GM10248 (cell line): ENCODE results near the gene CSMD2.

ENCODE experiments used
- CTCF ChIA-PET: fragments of 300-600 bp; sonication (Branson Sonifier 250); formaldehyde crosslinking; extraction: SDS; loops from one replicate; lab custom pipeline; 2021; ENCODE audit warnings: antibody characterized with exemption; lab: Yijun Ruan, JAX
- POLR2A ChIA-PET: fragments of 350-650 bp; sonication (Branson Sonifier 250); formaldehyde crosslinking; extraction: SDS; loops from one replicate; lab custom pipeline; 2020; ENCODE audit warnings: antibody characterized with exemption; lab: Yijun Ruan, JAX
- DNase-seq: peaks from one replicate; pipeline ENCODE4 v3.0.0; 2012; ENCODE audit errors: extremely low spot score
- CTCF ChIP-seq: IDR thresholded peaks from 2 replicates; pipeline ENCODE4 v1.5.1; 2012; ENCODE audit warnings: mild to moderate bottlenecking, low read depth; ENCODE audit errors: extremely low read depth, missing control alignments, control extremely low read depth

Gene CSMD2

GRCh38 chr1:33726274-33726804, 438.7 kb downstream of the CSMD2 start:
- TF ChIP-seq CTCF = no peak
- no peak for DNase-seq
- ChIA-PET CTCF (interaction anchor here (1.6 kb wide), 1 partner anchor 1016 kb away, joined by 3 read pairs; no protein-coding TSS in a partner anchor), POLR2A (no interaction called here)

- no peak for DNase-seq
- ChIA-PET CTCF (no interaction called here), POLR2A (no interaction called here)
- TF ChIP-seq CTCF = no peak
Observed at GRCh38 chr1:33725556-33726160, 439.4 kb downstream of the CSMD2 start.

- no peak for DNase-seq
- TF ChIP-seq CTCF = no peak
- ChIA-PET CTCF (no interaction called here), POLR2A (no interaction called here)
Observed at GRCh38 chr1:33725037-33725436, 440.0 kb downstream of the CSMD2 start.

GRCh38 chr1:33724348-33724747, 440.7 kb downstream of the CSMD2 start:
- ChIA-PET POLR2A (no interaction called here), CTCF (no interaction called here)
- TF ChIP-seq CTCF = no peak
- no peak for DNase-seq

GRCh38 chr1:33723251-33723650, 441.8 kb downstream of the CSMD2 start:
- no peak for TF ChIP-seq CTCF
- ChIA-PET POLR2A (no interaction called here), CTCF (interaction anchor here (0.8 kb wide), 1 partner anchor 15 kb away, joined by 3 read pairs; no protein-coding TSS in a partner anchor)
- no peak for DNase-seq

GRCh38 chr1:33721301-33721815, 443.7 kb downstream of the CSMD2 start:
- DNase-seq = no peak
- CTCF ChIA-PET = interaction anchor here (1.9 kb wide), 1 partner anchor 10 kb away, joined by 6 read pairs; no protein-coding TSS in a partner anchor
- POLR2A ChIA-PET = no interaction called here
- TF ChIP-seq CTCF = no peak
